Measurements from ENCODE around the gene MAGEH1.
A peak's percentile ranks its signal among the peaks of the same experiment; 100 is the strongest.
"Not testable (repeated sequence)": the region's sequence is repeated elsewhere in the genome, so short reads cannot be mapped to it uniquely, and the experiment has no call there.

The MAGEH1 gene, protein sequence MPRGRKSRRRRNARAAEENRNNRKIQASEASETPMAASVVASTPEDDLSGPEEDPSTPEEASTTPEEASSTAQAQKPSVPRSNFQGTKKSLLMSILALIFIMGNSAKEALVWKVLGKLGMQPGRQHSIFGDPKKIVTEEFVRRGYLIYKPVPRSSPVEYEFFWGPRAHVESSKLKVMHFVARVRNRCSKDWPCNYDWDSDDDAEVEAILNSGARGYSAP

DNA sequence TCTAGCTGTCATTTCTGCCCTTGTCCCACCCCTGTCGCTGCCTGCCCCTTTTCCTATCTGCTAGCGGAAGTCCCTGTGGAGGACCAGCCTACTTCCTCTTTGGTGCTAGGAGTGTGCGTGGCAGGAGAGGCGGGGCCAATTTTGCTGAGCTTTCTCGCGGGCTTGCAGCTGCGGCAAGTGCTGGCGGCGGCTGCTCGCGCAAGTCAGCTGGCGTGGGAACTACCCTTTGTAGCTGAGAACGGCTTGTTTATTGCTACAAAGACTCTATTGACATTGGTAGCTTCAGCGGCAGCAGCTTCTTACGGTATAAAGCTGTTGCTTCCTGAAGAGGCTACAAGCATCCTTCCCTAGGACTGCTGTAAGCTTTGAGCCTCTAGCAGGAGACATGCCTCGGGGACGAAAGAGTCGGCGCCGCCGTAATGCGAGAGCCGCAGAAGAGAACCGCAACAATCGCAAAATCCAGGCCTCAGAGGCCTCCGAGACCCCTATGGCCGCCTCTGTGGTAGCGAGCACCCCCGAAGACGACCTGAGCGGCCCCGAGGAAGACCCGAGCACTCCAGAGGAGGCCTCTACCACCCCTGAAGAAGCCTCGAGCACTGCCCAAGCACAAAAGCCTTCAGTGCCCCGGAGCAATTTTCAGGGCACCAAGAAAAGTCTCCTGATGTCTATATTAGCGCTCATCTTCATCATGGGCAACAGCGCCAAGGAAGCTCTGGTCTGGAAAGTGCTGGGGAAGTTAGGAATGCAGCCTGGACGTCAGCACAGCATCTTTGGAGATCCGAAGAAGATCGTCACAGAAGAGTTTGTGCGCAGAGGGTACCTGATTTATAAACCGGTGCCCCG lies at the start of gene MAGEH1:
MAGEH1 (plus strand) TSS at position 138 of the 843 bp plus-strand sequence; CDS start at position 386, 248 bp downstream.
- TF ChIP-seq, protein P1, sequence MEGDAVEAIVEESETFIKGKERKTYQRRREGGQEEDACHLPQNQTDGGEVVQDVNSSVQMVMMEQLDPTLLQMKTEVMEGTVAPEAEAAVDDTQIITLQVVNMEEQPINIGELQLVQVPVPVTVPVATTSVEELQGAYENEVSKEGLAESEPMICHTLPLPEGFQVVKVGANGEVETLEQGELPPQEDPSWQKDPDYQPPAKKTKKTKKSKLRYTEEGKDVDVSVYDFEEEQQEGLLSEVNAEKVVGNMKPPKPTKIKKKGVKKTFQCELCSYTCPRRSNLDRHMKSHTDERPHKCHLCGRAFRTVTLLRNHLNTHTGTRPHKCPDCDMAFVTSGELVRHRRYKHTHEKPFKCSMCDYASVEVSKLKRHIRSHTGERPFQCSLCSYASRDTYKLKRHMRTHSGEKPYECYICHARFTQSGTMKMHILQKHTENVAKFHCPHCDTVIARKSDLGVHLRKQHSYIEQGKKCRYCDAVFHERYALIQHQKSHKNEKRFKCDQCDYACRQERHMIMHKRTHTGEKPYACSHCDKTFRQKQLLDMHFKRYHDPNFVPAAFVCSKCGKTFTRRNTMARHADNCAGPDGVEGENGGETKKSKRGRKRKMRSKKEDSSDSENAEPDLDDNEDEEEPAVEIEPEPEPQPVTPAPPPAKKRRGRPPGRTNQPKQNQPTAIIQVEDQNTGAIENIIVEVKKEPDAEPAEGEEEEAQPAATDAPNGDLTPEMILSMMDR (IDR thresholded peaks at IDR 0.05; ENCODE audit: insufficient read depth, low read depth, low read length, missing control alignments) = no peak
- DNase-seq (ENCODE audit: low read depth) = peak; percentile 66
- H3K4me3 ChIP-seq (ENCODE audit: low read length) = peak within 1 kb of the TSS; percentile 58

DNA sequence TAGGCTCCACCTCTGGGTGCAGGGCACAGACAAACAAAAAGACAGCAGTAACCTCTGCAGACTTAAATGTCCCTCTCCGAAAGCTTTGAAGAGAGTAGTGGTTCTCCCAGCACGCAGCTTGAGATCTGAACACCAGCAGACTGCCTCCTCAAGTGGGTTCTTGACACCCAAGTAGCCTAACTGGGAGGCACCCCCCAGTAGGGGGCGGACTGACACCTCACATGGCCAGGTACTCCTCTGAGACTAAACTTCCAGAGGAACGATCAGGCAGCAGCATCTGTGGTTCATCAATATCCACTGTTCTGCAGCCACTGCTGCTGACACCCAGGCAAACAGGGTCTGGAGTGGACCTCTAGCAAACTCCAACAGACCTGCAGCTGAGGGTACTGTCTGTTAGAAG lies 24.8 kb upstream of the MAGEH1 start:
- not testable (repeated sequence) for DNase-seq (ENCODE audit: low read depth)

DNA sequence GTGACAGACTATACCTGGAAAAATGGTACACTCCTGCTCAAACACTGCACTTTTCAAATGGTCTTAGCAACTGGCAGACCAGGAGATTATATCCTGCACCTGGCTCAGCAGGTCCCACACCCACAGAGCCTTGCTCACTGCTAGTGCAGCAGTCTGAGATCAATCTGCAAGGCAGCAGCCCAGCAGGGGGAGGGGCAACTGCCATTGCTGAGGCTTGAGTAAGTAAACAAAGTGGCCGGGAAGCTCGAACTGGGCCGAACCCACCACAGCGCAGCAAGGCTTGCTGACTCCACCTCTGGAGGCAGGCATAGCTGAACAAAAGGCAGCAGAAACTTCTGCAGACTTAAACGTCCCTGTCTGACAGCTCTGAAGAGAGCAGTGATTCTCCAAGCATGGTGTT lies 8.5 kb upstream of the MAGEH1 start:
- not testable (repeated sequence) for DNase-seq (ENCODE audit: low read depth); H3K4me3 ChIP-seq (ENCODE audit: low read length)

More for the DNA sequence above, 24.8 kb upstream of the MAGEH1 start:
- H3K4me3 ChIP-seq (ENCODE audit: low read length) = not testable (repeated sequence)

DNA sequence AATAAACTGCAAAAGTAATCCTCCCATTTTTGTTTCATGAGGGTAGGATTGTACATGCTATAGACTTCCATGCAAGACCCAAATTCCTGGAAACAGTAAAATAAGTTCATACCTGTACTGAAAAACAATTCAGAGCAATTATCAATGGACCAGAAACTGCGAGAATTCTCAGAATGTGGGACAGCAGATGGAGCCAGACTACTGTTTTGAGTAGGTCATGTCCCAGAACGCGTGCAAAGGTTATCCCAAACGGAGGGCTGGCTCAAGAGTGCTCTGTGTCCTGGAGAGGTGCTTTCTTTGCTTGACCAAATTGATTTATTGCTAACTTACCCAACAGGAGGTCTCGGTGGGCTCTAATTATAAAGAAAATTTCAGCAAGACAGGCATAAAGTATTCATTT lies 1.7 kb upstream of the MAGEH1 start:
- DNase-seq (ENCODE audit: low read depth) = peak; percentile 3
- TF ChIP-seq, protein P1 (IDR thresholded peaks at IDR 0.05; ENCODE audit: insufficient read depth, low read depth, low read length, missing control alignments) = no peak
- H3K4me3 ChIP-seq (ENCODE audit: low read length) = no peak overlapping the region

DNA sequence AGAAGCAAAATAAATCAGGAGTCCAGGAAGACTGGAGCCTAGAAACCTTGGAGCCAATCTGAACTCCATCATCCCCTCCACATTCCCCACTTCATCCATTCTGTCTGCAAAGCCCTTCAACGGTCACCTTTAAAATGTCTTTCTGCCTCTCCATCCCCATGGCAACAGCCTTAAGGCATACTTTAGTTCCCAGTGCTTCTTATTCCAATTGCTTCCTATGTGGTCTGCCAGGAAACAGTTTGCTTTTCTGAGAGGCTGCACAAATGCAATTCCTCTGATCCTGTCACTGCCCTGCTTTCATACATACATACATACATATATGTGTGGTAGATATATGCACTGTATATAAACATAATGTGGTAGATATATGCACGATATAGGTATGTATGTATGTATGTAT lies 786 bp upstream of the MAGEH1 start:
- H3K4me3 ChIP-seq (ENCODE audit: low read length) = no peak overlapping the region
- TF ChIP-seq, protein P1 (IDR thresholded peaks at IDR 0.05; ENCODE audit: insufficient read depth, low read depth, low read length, missing control alignments) = no peak
- no peak for DNase-seq (ENCODE audit: low read depth)

DNA sequence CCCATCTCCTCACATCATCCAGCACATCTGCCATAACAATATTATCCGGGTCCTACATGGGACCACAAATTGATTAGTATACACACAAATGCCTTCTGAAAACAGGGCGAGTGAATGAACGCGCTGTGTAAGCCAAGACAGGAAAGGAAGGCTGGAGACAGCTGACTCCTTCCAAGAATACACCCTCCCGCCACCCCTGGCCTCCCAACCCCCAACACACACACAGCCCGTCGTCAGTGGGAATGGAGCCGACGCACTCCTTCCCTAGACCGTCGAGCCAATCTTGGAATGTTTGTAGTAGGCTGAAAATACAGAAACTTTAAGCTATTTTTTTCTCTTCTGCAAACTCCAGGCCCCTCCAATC lies 319 bp upstream of the MAGEH1 start:
- H3K4me3 ChIP-seq (ENCODE audit: low read length) = peak overlapping the region; percentile 58
- peak; percentile 0 for DNase-seq (ENCODE audit: low read depth)
- TF ChIP-seq, protein P1 (IDR thresholded peaks at IDR 0.05; ENCODE audit: insufficient read depth, low read depth, low read length, missing control alignments) = no peak

DNA sequence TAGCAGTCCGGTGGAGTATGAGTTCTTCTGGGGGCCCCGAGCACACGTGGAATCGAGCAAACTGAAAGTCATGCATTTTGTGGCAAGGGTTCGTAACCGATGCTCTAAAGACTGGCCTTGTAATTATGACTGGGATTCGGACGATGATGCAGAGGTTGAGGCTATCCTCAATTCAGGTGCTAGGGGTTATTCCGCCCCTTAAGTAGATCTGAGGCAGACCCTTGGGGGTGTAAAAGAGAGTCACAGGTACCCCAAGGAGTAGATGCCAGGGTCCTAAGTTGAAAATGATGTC lies 852 bp downstream of the MAGEH1 start:
- no peak for DNase-seq (ENCODE audit: low read depth)
- peak overlapping the region; percentile 58 for H3K4me3 ChIP-seq (ENCODE audit: low read length)
- TF ChIP-seq, protein P1 (IDR thresholded peaks at IDR 0.05; ENCODE audit: insufficient read depth, low read depth, low read length, missing control alignments) = no peak

DNA sequence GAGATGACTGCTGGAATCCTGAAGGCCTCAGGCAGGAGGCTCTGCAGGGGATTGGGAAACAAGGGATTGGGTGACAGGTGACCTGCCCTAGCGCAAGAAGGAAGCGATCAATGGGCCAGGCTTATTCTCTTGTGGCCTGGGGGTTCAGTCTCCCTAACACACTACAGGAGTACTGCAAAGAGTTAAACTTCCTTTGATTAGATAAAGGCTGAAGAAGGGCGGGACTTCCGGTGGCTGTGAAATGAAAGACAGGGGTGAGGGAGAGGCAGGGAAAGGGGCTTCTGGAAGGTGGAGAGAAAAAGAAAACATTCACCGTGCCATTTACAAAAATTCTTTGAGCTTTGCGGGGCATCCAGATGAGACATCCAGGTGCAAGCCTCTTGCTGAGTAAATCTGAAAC lies 3.8 kb downstream of the MAGEH1 start:
- not testable (repeated sequence) for DNase-seq (ENCODE audit: low read depth); H3K4me3 ChIP-seq (ENCODE audit: low read length)

DNA sequence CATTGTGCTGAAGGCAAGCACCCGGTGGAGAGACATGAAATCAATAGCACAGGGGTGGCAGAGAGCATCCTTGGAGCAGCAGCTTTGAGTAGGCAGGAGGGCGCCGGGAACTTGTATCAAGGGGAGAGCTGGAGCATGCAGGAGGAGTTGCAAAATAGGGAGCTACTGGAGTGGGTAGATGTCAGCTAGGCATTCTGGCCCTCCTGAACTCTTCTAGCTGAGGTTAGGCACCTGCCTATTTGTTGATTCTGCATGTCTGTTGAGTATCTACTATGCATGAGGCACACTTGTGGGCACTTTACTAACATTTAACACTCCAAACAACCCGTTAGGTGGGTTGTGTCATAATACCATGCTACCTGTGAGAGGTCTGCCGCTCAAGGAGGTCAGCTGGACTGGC lies 7.5 kb downstream of the MAGEH1 start:
- not testable (repeated sequence) for H3K4me3 ChIP-seq (ENCODE audit: low read length)

DNA sequence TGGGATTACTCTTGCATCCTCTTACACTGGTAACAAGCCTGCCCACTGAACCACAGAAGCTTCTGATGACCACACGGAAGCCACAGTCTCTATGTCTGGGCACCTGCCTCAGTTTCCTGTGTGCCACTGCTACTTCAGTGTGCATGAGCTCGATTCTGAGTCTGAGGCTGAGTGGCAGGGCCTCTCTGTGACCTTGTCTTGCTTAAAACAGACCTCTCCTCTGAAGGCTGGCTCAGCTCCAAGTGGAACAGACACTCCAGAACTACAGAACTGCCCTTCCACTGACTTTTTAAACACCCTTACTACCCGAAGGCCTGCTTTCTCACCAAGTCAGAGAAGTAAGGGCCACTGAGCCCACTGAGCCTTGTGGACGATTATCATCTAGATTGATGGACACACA lies 8.0 kb downstream of the MAGEH1 start:
- not testable (repeated sequence) for H3K4me3 ChIP-seq (ENCODE audit: low read length); DNase-seq (ENCODE audit: low read depth)

More for the DNA sequence above, 7.5 kb downstream of the MAGEH1 start:
- DNase-seq (ENCODE audit: low read depth) = not testable (repeated sequence)

DNA sequence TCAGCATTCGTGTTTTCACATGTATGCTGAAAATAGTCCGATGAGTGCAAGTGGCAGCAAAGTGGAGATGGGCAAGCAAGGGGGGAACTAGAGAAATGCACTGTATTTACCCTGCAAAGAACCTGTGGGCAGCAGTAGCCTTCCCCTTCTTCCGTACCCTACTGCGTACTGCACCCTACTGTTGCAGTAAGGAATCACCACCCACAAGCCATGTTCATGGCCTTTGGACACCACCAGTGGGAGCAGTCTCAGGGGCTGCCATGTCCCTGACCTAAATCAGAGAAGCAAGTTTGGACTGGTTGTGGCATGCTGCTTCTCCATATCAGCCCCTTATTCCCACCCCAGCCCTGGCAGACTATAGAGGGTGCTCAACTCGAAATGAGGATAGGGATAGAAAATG lies 12.1 kb downstream of the MAGEH1 start:
- not testable (repeated sequence) for DNase-seq (ENCODE audit: low read depth); H3K4me3 ChIP-seq (ENCODE audit: low read length)

DNA sequence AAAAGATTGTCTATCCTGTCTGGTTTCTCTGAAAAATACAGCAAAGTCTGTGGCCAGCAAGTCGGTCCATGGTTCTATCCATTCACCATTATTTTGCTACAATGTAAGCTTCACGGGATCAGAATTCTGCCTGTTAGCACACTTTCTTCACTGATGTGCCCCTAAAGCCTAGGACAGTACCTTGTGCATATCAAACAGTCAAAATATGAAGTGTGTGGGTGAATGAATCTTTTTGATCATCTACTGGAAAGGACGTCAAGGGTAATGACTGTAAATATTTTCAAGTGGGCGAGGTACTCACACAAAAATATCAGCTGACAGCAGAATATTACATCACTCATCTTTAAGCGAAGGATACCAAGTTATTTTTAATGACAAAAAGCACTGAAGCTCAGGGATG lies 13.2 kb downstream of the MAGEH1 start:
- H3K4me3 ChIP-seq (ENCODE audit: low read length); DNase-seq (ENCODE audit: low read depth): not testable (repeated sequence)

DNA sequence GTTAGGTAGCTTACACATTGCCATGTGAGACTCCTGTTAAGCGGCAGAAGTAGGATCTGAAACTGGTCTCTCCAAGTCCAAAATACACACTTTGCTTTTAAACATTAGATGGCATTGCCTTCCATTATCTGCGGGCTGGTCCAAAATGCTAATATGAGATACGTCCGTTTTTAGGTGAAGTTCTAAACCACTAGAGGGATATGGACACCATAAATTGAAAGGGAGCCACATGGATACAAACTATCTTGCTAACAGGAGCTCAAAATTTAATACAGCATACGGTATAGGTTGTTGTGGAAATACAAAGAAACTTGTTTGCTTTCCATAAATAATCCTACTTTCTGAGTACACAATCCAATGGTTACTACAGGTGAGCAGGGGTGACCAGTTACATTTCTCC lies 13.9 kb downstream of the MAGEH1 start:
- DNase-seq (ENCODE audit: low read depth); H3K4me3 ChIP-seq (ENCODE audit: low read length): not testable (repeated sequence)
